Activated T-helper 1 cell treated with anti-CD3 and anti-CD28 coated beads, Interleukin-12 subunit alpha, Interleukin-12 subunit beta, Interleukin-2, Interleukin-4 antibody, amounts not matched to agents 30 ng/mL and 10 ng/mL and 1 ng/mL, durations not matched to agents 14 hours and 24 hours and 36 hours (primary cell): Measurements from ENCODE around the gene DACT1. TPM values are rescaled to one million over a fixed set of nuclear protein-coding genes. Genes with fewer than 3 reads are reported as not detected.
"Not testable (repeated sequence)": the region's sequence is repeated elsewhere in the genome, so short reads cannot be mapped to it uniquely, and the experiment has no call there.

Experiments used
- DNase-seq: peaks from one replicate; pipeline ENCODE4 v3.0.0; 2021; ENCODE audit warnings: low spot score
- H3K27ac Mint-ChIP-seq: one replicate; pipeline ENCODE4 v1.8.0; 2021; ENCODE audit warnings: mild to moderate bottlenecking, mixed read lengths
- H3K27me3 Mint-ChIP-seq: one replicate; pipeline ENCODE4 v1.8.0; 2022; ENCODE audit warnings: mild to moderate bottlenecking, moderate library complexity, mixed read lengths; ENCODE audit not compliant: insufficient read depth
- H3K36me3 Mint-ChIP-seq: one replicate; pipeline ENCODE4 v1.8.0; 2021; ENCODE audit warnings: low read depth, mixed read lengths
- H3K4me1 Mint-ChIP-seq: one replicate; pipeline ENCODE4 v1.8.0; 2021; ENCODE audit warnings: low read depth, mixed read lengths
- H3K4me3 Mint-ChIP-seq: one replicate; pipeline ENCODE4 v1.8.0; 2021; ENCODE audit warnings: mild to moderate bottlenecking, moderate library complexity, mixed read lengths
- H3K9me3 Mint-ChIP-seq: one replicate; pipeline ENCODE4 v1.8.0; 2021; ENCODE audit warnings: mixed read lengths
- intact Hi-C: fragments of 100-400 bp; cut with micrococcal nuclease; formaldehyde crosslinking; loops from one replicate; pipeline ENCODE4 v1.15.1; 2024
- total RNA-seq: library from RNA; stranded (reverse); gene quantifications from 2 replicates; pipeline ENCODE4 v1.2.3, GENCODE V29; 2022

The DACT1 gene, protein sequence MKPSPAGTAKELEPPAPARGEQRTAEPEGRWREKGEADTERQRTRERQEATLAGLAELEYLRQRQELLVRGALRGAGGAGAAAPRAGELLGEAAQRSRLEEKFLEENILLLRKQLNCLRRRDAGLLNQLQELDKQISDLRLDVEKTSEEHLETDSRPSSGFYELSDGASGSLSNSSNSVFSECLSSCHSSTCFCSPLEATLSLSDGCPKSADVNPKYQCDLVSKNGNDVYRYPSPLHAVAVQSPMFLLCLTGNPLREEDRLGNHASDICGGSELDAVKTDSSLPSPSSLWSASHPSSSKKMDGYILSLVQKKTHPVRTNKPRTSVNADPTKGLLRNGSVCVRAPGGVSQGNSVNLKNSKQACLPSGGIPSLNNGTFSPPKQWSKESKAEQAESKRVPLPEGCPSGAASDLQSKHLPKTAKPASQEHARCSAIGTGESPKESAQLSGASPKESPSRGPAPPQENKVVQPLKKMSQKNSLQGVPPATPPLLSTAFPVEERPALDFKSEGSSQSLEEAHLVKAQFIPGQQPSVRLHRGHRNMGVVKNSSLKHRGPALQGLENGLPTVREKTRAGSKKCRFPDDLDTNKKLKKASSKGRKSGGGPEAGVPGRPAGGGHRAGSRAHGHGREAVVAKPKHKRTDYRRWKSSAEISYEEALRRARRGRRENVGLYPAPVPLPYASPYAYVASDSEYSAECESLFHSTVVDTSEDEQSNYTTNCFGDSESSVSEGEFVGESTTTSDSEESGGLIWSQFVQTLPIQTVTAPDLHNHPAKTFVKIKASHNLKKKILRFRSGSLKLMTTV
- total RNA-seq, result 1.6 and 2.3 TPM in 2 replicates

DNA sequence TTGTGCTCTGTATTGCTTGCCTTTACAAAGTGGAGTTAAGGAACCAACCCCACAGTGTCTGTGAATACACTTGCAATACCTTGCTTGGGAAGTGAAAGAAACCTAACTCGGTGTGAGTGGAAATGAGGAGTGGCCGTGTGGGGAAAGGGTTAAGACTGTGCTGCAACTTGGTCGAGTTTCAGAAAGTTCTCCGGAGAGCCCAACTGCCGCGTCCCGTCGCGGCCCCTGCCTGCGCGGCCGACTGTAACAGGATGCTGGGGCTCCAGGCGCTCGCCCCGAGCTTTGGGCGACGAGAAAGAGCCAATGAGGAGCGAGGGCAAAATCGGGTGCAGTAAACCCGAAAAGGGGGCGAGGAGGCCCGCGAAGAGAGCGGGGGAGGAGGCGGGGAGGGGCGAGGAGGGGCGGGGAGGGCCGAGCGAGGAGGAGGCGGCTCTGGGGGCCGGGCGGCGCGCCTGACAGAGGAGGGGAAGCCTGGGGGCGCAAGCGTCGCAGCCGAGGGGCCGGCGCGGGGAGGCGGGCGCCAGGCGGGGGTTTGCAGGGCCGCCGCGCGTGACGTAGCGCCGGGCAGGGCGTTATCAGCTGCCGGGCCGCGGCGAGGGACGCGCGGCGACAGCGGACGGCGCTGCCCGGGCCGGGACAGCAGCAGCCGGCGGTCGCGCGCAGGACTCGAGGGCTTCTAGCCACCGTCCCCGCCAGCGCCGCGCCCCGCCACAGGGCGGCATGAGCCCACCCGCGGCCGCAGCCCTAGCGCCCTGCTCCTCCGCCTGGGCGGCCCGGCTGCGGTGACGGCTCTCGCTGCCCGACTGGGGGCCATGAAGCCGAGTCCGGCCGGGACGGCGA lies at the start of gene DACT1:
Gene DACT1 (plus strand): TSS at position 572 of the 840 bp plus-strand sequence. CDS start 241 bp downstream, at position 813.
- peak within 1 kb of the TSS; percentile 75 for H3K27ac Mint-ChIP-seq
- no peaks in the 10 kb centered on the region for H3K9me3 Mint-ChIP-seq
- no peaks in the 10 kb centered on the region for H3K36me3 Mint-ChIP-seq
- DNase-seq, result peak; percentile 49
- intact Hi-C loops, result loop anchor here (1.0 to 5.0 kb wide), 11 partner anchors 25 to 845 kb away; partner anchors contain the start of genes ARID4A, DAAM1, JKAMP and KIAA0586
- peaks cover 37% of the 10 kb centered on the region for H3K27me3 Mint-ChIP-seq
- H3K4me1 Mint-ChIP-seq, result peaks cover 35% of the 10 kb centered on the region
- peak within 1 kb of the TSS; percentile 86 for H3K4me3 Mint-ChIP-seq

DNA sequence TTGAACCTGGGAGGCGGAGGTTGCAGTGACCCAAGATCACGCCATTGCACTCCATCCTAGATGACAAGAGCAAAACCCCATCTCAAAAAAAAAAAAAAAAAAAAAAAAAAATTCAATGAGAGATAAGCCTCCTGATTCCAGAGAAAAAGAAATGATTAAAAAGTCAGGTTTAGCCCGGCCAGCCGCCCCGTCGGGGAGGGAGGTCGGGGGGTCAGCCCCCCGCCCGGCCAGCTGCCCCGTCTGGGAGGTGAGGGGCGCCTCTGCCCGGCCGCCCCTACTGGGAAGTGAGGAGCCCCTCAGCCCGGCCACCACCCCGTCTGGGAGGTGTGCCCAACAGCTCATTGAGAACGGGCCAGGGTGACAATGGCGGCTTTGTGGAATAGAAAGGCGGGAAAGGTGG lies 49.4 kb upstream of the DACT1 start:
- H3K27ac Mint-ChIP-seq, H3K36me3 Mint-ChIP-seq, H3K4me3 Mint-ChIP-seq, intact Hi-C loops, DNase-seq, H3K4me1 Mint-ChIP-seq, H3K9me3 Mint-ChIP-seq, H3K27me3 Mint-ChIP-seq: not testable (repeated sequence)

DNA sequence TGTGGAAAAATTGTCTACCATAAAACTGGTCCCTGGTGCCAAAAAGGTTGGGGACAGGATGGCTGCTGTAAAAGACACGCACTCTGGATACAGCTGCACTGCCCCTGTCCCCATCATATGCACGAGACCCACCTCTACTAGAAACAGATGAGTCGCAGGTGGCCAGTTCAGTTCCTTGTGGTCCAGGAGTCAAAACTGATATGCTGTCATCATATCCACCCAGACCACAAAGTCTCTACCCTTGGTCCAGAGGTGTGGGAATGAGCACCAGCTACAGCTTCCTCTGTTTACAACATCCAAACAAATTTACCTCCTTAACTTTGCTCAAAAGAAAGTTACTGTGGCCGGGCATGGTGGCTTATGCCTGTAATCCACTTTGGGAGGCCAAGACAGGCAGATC lies 43.8 kb upstream of the DACT1 start:
- no peaks in the 10 kb centered on the region for H3K9me3 Mint-ChIP-seq
- H3K4me1 Mint-ChIP-seq, result peaks cover 30% of the 10 kb centered on the region
- no peaks in the 10 kb centered on the region for H3K27me3 Mint-ChIP-seq
- no peak overlapping the region for H3K27ac Mint-ChIP-seq
- no peaks in the 10 kb centered on the region for H3K36me3 Mint-ChIP-seq
- DNase-seq, result no peak
- intact Hi-C loops, result no loop called here
- no peak overlapping the region for H3K4me3 Mint-ChIP-seq

DNA sequence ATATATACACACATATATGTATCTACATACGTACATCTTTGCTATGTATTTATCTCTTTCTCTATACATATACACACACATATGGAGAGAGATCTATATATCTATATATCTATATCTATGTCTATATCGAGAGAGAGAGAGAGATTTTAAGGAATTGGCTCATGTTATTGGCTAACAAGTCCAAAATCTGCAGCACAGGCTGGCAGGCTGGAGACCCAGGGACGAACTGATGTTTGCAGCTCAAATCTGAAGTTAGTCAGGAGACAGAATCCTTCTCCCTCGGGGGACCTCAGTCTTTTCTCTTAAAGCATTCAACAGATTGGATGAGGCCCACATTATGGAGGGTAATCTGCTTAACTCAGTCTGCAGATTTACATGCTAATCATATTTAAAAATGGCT lies 40.7 kb upstream of the DACT1 start:
- no peaks in the 10 kb centered on the region for H3K9me3 Mint-ChIP-seq

DNA sequence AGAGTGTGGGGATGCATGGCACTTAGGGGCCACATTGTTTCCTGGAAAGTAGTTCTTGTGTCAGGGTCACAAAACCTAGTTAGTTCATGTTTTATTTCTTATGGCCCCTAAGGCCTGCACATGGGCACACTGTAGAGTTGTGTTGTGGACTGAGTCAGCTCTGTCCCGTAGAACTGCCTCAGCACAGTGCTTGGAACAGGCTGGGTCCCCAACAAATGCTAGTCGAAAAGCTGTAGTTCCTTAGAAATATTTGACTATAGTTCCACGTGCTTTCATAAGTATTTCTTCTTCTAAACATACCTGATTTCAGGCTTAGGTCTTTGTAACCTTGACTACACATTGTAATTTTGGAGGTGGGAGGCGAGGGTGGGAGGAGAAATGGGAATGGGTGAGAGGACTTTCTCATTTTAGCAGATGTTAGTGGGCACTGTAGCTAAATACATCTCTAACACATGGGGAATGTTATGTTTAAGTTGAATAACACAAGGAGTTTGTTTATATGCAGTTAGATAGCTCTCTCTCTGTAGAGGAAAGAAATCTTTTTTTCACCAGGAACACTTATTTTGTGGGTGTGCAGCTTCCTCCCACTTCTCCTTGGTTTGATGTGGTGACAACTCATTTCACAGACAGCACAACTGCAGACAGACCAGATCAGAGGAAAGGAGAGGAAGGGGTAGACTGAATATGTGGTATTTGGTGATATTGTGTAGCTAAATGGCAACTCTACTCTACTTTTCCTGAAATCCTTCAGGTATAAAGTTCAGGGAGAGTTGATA lies 39.5 kb upstream of the DACT1 start:
- Mint-ChIP-seq H3K27ac (no peak overlapping the region), H3K9me3 (no peaks in the 10 kb centered on the region), H3K4me3 (no peak overlapping the region), H3K36me3 (no peaks in the 10 kb centered on the region), H3K4me1 (peaks cover 36% of the 10 kb centered on the region), H3K27me3 (peaks cover 3% of the 10 kb centered on the region)
- peak; percentile 8 for DNase-seq
- intact Hi-C loops, result loop anchor here (1.0 to 2.0 kb wide), 2 partner anchors 26 to 39 kb away; partner anchors contain the start of gene DACT1

More for the DNA sequence above, 40.7 kb upstream of the DACT1 start:
- no peak overlapping the region for H3K27ac Mint-ChIP-seq
- H3K4me3 Mint-ChIP-seq, result no peak overlapping the region
- intact Hi-C loops, result no loop called here
- peaks cover 36% of the 10 kb centered on the region for H3K4me1 Mint-ChIP-seq
- H3K27me3 Mint-ChIP-seq, result peaks cover 3% of the 10 kb centered on the region
- H3K36me3 Mint-ChIP-seq, result no peaks in the 10 kb centered on the region
- DNase-seq, result no peak

DNA sequence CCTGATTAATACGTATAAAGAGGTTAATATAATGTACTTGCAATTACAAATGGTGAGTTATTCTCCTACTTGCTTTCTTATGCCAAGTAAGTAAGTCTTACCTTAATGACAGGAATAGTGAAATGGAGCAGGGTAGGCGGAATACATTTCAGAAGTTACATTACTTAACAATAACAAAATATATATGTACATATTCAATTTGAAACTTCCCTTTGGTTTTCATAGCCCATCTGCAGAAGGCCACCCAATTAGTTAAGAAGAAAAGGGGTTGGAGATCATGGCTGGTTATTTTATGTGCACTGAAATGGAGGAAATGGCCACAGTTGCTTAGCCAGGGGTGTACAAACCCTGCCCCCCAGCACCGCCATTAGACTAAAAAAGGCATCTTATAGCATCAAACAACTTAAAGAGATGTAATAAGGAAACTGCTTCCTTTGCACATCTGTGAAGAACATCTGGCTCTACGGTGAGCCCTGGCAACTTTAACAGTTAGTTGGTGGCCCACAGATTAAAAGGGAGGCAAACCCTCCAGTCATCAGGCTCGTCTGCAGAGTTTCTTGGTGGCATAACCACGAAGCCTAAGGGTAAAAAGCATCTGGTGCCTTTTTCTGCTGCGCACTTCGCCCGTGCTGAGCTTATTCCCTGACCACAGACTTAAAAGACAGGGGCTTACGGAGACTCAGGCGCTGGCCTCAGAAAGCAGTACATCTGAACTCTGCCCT lies 38.8 kb upstream of the DACT1 start:
- no peaks in the 10 kb centered on the region for H3K9me3 Mint-ChIP-seq
- DNase-seq, result no peak
- H3K4me1 Mint-ChIP-seq, result peaks cover 36% of the 10 kb centered on the region
- H3K27me3 Mint-ChIP-seq, result peaks cover 3% of the 10 kb centered on the region
- no peak overlapping the region for H3K27ac Mint-ChIP-seq
- H3K4me3 Mint-ChIP-seq, result no peak overlapping the region
- intact Hi-C loops, result loop anchor here (1.0 to 2.0 kb wide), 2 partner anchors 27 to 38 kb away; partner anchors contain the start of gene DACT1
- H3K36me3 Mint-ChIP-seq, result no peaks in the 10 kb centered on the region

DNA sequence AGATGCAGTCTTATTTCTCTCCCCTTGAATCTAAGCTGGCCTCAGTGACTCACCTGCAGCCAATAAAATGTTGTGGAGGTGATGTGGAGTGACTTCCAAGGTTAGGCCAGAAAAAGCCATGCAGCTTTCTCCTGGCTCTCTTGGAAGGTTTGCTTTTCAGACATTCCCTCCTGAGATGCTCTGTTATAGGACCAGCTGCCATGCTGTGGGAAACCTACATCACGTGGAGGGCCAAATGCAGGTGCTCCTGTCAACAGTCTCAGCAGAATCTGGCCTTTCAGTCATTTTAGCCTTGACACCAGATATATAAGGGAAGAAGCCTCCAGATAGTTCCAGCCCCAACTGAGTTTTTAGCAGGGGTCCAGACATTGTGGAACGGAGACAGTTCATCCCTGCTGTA lies 38.1 kb upstream of the DACT1 start:
- no peaks in the 10 kb centered on the region for H3K9me3 Mint-ChIP-seq
- H3K4me1 Mint-ChIP-seq, result peaks cover 36% of the 10 kb centered on the region
- DNase-seq, result no peak
- intact Hi-C loops, result loop anchor here (2.0 kb wide), 1 partner anchor 37 kb away; the partner anchor contains the start of gene DACT1
- H3K27ac Mint-ChIP-seq, result no peak overlapping the region
- H3K4me3 Mint-ChIP-seq, result no peak overlapping the region
- H3K27me3 Mint-ChIP-seq, result peaks cover 7% of the 10 kb centered on the region
- no peaks in the 10 kb centered on the region for H3K36me3 Mint-ChIP-seq

DNA sequence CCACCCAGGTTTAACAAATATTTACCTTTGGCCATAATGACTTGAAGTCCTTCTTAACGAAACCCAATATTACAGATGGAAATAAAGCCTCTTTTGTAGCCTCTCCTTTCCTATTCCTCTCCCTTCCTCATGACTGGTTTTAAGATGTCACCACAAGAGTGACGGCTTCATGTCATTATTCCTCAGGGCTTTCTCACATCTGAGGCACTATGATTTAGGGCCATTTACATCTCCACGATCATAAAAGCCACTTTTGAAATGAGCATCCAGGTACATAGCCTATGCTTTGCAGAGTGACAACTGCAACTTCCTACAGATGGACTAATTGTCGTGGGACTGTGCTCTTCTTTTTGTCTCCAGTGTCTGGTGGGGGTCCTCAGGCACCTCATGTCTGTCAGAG lies 32.3 kb upstream of the DACT1 start:
- Mint-ChIP-seq H3K4me3 (no peak overlapping the region), H3K9me3 (no peaks in the 10 kb centered on the region), H3K27me3 (peaks cover 4% of the 10 kb centered on the region), H3K27ac (no peak overlapping the region), H3K36me3 (no peaks in the 10 kb centered on the region), H3K4me1 (no peaks in the 10 kb centered on the region)
- DNase-seq, result no peak
- intact Hi-C loops, result no loop called here

DNA sequence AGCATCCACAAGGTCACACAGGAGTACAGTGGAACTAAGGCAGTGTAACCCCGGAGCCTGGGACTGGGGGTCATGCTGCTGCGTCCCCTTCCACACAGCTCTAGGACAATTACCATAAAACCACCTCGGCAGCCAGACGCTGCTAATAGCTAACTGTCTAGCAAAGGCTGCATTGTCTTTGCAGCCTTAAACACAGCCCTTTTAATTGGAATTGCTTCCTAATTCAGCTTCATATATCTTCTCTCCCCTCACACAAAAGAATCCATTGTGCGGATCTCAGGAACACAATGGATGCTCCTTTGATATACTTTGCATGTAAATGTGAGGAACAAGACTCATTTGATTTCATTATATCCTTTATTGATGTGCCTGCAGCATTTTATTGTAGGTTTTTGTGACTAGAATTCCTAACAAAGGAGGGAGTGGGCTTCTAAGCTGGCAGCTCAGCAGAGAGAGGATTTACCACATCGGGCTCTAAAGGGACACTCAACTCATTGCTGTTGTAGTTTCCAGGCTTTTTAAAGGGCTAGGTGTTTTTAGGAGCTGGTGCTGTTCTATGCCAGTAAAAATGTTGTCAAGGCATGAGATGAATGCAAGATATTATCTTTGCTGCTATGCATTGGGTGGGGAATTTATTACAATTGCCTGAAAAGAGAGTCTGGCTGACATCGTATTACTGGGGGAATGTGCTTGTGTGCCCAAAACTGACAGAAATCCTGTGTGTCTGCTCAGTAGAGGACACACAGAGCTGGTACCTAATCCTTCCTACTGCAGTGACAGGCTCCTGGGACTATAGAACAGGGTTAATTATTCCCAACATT lies 30.4 kb upstream of the DACT1 start:
- no peaks in the 10 kb centered on the region for H3K9me3 Mint-ChIP-seq
- H3K36me3 Mint-ChIP-seq, result no peaks in the 10 kb centered on the region
- no peak overlapping the region for H3K27ac Mint-ChIP-seq
- intact Hi-C loops, result no loop called here
- no peak overlapping the region for H3K4me3 Mint-ChIP-seq
- no peaks in the 10 kb centered on the region for H3K4me1 Mint-ChIP-seq
- no peak for DNase-seq
- peaks cover 4% of the 10 kb centered on the region for H3K27me3 Mint-ChIP-seq

DNA sequence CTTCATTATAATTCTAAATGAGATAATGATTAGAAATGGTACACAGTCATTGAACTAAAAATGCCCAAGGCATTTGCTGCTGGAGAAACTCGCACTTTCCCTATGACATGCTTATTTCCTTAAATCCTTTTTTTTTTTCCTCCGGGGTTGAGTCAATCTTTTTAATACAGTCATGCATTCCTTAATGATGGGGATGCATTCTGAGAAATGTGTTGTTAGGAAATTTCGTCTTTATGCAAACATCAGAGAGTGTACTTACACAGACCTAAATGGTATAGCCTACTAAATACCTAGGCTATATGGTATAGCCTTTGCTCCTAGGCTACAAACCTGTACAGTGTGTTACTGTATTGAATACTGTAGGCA lies 29.8 kb upstream of the DACT1 start:
- intact Hi-C loops, result no loop called here
- Mint-ChIP-seq H3K4me1 (no peaks in the 10 kb centered on the region), H3K9me3 (no peaks in the 10 kb centered on the region), H3K27ac (no peak overlapping the region), H3K27me3 (peaks cover 4% of the 10 kb centered on the region), H3K4me3 (no peak overlapping the region), H3K36me3 (no peaks in the 10 kb centered on the region)
- DNase-seq, result no peak

DNA sequence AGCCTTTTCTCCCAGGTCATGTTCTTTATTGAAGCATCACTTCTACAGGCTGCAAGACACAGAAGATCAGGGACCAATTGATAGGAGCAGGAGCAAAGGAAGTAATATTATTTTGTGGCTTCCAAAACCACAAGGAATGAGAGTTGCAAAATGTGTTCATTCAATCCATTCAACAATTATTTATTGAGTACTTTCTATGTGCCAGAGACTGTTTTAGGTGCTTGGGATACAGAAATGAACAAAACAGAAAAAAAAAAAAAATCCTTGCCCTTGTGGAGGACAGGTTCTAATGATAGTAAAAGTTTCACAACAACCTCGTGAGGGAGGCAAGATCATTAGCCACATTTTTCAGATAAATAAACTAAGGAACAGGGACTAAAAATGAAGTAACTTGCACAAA lies 20.1 kb upstream of the DACT1 start:
- Mint-ChIP-seq H3K27ac (no peak overlapping the region), H3K4me3 (no peak overlapping the region), H3K9me3 (no peaks in the 10 kb centered on the region), H3K27me3 (no peaks in the 10 kb centered on the region), H3K4me1 (no peaks in the 10 kb centered on the region), H3K36me3 (no peaks in the 10 kb centered on the region)
- DNase-seq, result no peak
- intact Hi-C loops, result no loop called here
